ENCODE data around the gene MMRN2.

Gene MMRN2

GRCh38 chr10:86888585-86889381 lies 68.6 kb downstream of the MMRN2 start:
- Mint-ChIP-seq H3K4me1 (peaks cover 9% of the 10 kb centered on the region), H3K36me3 (no peaks in the 10 kb centered on the region), H3K27ac (peak overlapping the region; percentile 35), H3K4me3 (no peak overlapping the region), H3K9me3 (no peaks in the 10 kb centered on the region), H3K27me3 (no peaks in the 10 kb centered on the region)
- CTCF ChIA-PET: interaction anchor here (1.9 kb wide), 1 partner anchor 11 kb away, joined by 8 read pairs; no protein-coding TSS in a partner anchor
- no peak for DNase-seq

Data from activated naive CD4-positive, alpha-beta T cell treated with anti-CD3 and anti-CD28 coated beads, Interleukin-2, amount 10 ng/mL, durations not matched to agents 7 days and 5 days (primary cell).